Naive B cell (primary cell): ENCODE results near the gene COX7A2. TPM values are rescaled to one million over a fixed set of nuclear protein-coding genes. Genes with fewer than 3 reads are reported as not detected.
A peak's percentile ranks its signal among the peaks of the same experiment; 100 is the strongest.

Experiments used
- ATAC-seq, 2 donors: fragments of 150-1000 bp; cut with Tn5 transposase; 2 replicates each; pipeline ENCODE4 v1.10.0; 2021; ENCODE audit warnings: low read depth in 2 of 2, mild to moderate bottlenecking in 2 of 2, moderate library complexity in 2 of 2
- DNase-seq: peaks from one replicate; pipeline ENCODE4 v3.0.0; 2022
- H3K27ac Mint-ChIP-seq, 6 donors: one replicate each; pipeline ENCODE4 v1.8.0; 2020 to 2022; ENCODE audit warnings: mild to moderate bottlenecking in 6 of 6, mixed read lengths in 6 of 6, moderate library complexity in 5 of 6, inconsistent platforms in 2 of 6
- H3K27me3 Mint-ChIP-seq, 3 donors: one replicate each; pipeline ENCODE4 v1.8.0; 2021 to 2022; ENCODE audit warnings: mixed read lengths in 3 of 3, mild to moderate bottlenecking in 1 of 3
- H3K36me3 Mint-ChIP-seq, 2 donors: one replicate each; pipeline ENCODE4 v1.8.0; 2020 to 2022; ENCODE audit warnings: mixed read lengths in 2 of 2, inconsistent platforms in 1 of 2, mild to moderate bottlenecking in 1 of 2
- H3K4me1 Mint-ChIP-seq, 3 donors: one replicate each; pipeline ENCODE4 v1.8.0; 2020 to 2022; ENCODE audit warnings: mixed read lengths in 3 of 3, inconsistent platforms in 1 of 3, mild to moderate bottlenecking in 1 of 3, moderate library complexity in 1 of 3
- H3K4me3 Mint-ChIP-seq, 8 donors: one replicate each; pipeline ENCODE4 v1.8.0; 2020 to 2022; ENCODE audit warnings: mild to moderate bottlenecking in 8 of 8, mixed read lengths in 8 of 8, moderate library complexity in 8 of 8, inconsistent platforms in 2 of 8
- H3K9me3 Mint-ChIP-seq, 7 donors: one replicate each; pipeline ENCODE4 v1.8.0; 2020 to 2022; ENCODE audit warnings: mixed read lengths in 7 of 7, mild to moderate bottlenecking in 5 of 7, inconsistent platforms in 2 of 7, moderate library complexity in 1 of 7
- polyA plus RNA-seq, 6 donors: library from polyadenylated mRNA; unstranded; fragments of 300-500 nt; fragmentation: Illumina TruSeq; gene quantifications; one replicate each; pipeline ENCODE4 v1.2.3, GENCODE V29; 2021; ENCODE audit warnings: low read depth in 6 of 6

Gene COX7A2
- polyA plus RNA-seq, 6 donors from 2014 or later, result 776 to 1,084 (median 861) TPM

DNA sequence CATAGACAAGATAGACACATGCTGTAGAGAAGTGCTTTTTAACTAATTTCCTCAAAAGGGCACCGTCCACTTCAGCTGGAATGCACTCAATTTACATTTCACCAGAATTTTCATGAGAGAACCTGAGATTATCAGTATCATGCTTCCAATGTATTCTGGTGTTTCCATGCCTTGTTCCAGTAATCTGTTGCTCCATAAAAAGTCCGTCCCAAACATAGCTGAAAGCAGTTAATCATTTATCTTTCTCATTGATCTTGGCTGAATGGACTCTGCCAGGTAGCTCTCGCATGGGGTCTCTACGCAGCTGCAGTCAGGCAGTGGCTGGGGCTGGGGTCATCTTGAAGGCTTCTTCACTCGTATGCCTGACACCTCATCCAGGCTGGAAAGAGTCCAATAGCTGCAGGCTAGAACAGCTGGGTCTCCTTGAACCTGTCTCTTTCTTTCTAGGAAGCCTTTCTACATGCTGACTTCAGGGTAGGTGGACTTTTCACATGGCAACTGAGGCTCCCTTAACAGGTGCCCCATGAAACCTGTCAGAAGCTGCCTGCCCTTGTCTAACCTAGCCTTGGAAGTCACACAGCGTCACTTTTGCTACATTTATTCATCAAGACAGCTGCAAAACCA, 19.2 kb downstream of the COX7A2 start:
- DNase-seq (no peak), ATAC-seq (no peak)
- peaks cover 27 to 51% (median 50%) of the 10 kb centered on the region in 3 donors for H3K27me3 Mint-ChIP-seq
- no peaks in the 10 kb centered on the region for H3K4me1 Mint-ChIP-seq
- H3K4me3 Mint-ChIP-seq, result no peak overlapping the region
- no peak overlapping the region for H3K27ac Mint-ChIP-seq
- H3K9me3 Mint-ChIP-seq, result no peaks in the 10 kb centered on the region
- no peaks in the 10 kb centered on the region for H3K36me3 Mint-ChIP-seq

DNA sequence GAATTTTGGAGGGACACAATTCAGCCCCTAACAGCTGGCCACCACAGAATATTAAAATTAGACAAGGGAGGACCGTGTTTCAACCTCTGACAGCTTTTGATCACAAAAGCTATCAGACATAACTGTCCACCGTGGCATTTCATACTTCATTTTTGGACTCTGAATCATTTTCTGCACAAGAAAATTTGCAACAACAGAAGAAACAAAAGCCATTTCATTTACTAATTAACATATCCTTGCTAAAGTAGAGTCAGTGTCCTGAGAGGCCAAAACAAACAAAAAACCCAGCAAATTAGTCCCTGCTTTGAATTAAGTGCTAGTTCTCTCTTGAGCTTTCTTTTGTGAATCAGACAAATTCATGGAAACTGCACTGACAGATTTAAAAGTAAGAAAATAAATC, 20.2 kb downstream of the COX7A2 start:
- H3K36me3 Mint-ChIP-seq, result no peaks in the 10 kb centered on the region
- ATAC-seq (no peak), DNase-seq (no peak)
- H3K4me1 Mint-ChIP-seq, result no peaks in the 10 kb centered on the region
- no peak overlapping the region for H3K4me3 Mint-ChIP-seq
- peaks cover 27 to 57% (median 56%) of the 10 kb centered on the region in 3 donors for H3K27me3 Mint-ChIP-seq
- no peaks in the 10 kb centered on the region for H3K9me3 Mint-ChIP-seq
- H3K27ac Mint-ChIP-seq, result no peak overlapping the region

DNA sequence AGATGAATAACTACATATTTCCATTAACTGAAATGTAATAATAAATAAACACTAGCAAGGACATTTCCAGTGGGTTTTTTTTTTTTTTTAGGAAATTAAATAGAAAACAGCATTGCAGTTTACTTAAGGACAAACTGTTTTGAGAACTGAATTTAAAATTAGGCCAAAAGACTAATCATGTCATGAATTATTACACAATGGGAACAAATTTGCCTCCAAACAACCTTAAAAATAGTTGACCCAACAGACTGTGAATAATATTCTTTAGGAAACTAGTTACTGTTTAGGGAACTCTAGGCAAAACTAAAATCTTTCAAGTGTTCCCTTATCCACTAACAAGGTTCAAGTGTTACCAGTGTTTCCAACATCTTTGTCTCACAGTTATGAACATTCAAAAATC, 21.3 kb downstream of the COX7A2 start:
- peaks cover 20 to 61% (median 59%) of the 10 kb centered on the region in 3 donors for H3K27me3 Mint-ChIP-seq
- H3K36me3 Mint-ChIP-seq, result no peaks in the 10 kb centered on the region
- no peaks in the 10 kb centered on the region for H3K9me3 Mint-ChIP-seq
- no peaks in the 10 kb centered on the region for H3K4me1 Mint-ChIP-seq
- ATAC-seq, result no peak
- no peak overlapping the region for H3K4me3 Mint-ChIP-seq
- no peak for DNase-seq
- H3K27ac Mint-ChIP-seq, result no peak overlapping the region

DNA sequence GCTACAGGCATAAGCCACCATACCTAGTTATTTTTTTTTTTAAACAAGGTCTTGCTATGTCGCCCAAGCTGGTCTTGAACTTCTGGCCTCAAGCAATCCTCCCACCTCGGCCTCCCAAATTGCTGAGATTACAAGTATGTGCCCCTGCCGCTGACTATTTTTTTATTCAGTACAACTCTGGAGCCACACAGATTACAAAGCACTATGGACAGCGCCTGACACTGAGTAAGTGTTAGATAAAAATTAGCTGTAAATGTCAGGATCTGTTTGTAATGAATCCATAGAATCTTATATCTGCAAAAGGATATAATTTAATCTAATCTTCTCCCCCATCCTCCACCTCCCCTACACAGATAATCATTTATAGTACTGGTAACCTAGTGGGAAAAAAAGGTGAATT, 22.5 kb downstream of the COX7A2 start:
- ATAC-seq, result no peak

DNA sequence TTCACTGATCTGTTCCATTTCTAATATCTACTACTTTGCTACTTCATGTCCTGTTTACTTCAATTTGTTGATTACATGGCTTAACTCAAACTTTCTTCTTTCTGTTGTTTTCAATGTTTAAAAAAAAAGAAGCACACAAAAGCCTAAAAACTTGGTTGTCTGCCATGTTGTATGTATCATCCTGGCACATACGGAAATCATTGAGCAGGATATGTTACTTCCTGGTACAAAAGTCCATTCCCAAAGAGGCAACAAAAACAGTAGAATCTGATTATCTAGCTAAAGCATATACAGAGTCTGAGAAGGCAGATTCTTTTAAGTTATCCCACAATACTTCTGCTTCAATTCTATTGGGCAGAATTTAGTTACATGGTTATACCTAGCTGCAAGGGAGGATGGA, 23.2 kb downstream of the COX7A2 start:
- no peaks in the 10 kb centered on the region for H3K36me3 Mint-ChIP-seq
- H3K27me3 Mint-ChIP-seq, result peaks cover 25 to 75% (median 71%) of the 10 kb centered on the region in 3 donors
- H3K9me3 Mint-ChIP-seq, result no peaks in the 10 kb centered on the region
- H3K4me1 Mint-ChIP-seq, result no peaks in the 10 kb centered on the region
- DNase-seq, result no peak
- H3K27ac Mint-ChIP-seq, result no peak overlapping the region
- ATAC-seq, result no peak
- H3K4me3 Mint-ChIP-seq, result no peak overlapping the region

More for the DNA sequence above, 22.5 kb downstream of the COX7A2 start:
- H3K9me3 Mint-ChIP-seq, result no peaks in the 10 kb centered on the region
- no peak overlapping the region for H3K4me3 Mint-ChIP-seq
- H3K27ac Mint-ChIP-seq, result no peak overlapping the region
- H3K36me3 Mint-ChIP-seq, result no peaks in the 10 kb centered on the region
- no peak for DNase-seq
- peaks cover 20 to 68% (median 65%) of the 10 kb centered on the region in 3 donors for H3K27me3 Mint-ChIP-seq
- H3K4me1 Mint-ChIP-seq, result no peaks in the 10 kb centered on the region

DNA sequence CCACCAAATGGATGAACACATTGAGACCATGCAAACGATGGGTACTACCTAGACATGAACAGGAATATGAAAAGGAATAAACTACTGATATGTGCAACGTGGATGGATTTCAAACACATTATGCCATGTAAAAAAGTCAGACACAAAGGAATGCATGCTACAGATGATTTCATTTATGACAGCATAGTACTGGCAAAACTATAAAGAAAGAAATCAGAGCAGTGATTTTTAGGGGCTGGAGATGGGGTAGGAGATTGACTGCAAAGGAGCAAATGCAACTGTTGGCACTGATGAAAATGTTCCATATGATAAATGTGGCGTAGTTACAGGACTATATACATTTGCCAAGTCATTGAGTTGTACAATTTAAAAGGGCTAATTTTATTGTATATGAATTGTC, 24.3 kb downstream of the COX7A2 start:
- H3K4me3 Mint-ChIP-seq, result no peak overlapping the region

GRCh38 chr6:75217193-75217592, 26.4 kb downstream of the COX7A2 start:
- DNase-seq, result no peak
- no peaks in the 10 kb centered on the region for H3K9me3 Mint-ChIP-seq
- no peak for ATAC-seq
- no peaks in the 10 kb centered on the region for H3K4me1 Mint-ChIP-seq
- H3K27ac Mint-ChIP-seq, result no peak overlapping the region
- H3K36me3 Mint-ChIP-seq, result no peaks in the 10 kb centered on the region
- no peak overlapping the region for H3K4me3 Mint-ChIP-seq
- peaks cover 13 to 51% (median 49%) of the 10 kb centered on the region in 3 donors for H3K27me3 Mint-ChIP-seq

More for the DNA sequence above, 24.3 kb downstream of the COX7A2 start:
- Mint-ChIP-seq H3K36me3 (no peaks in the 10 kb centered on the region), H3K4me1 (no peaks in the 10 kb centered on the region), H3K9me3 (no peaks in the 10 kb centered on the region), H3K27me3 (peaks cover 17 to 65% (median 60%) of the 10 kb centered on the region in 3 donors), H3K27ac (no peak overlapping the region)
- no peak for DNase-seq
- no peak for ATAC-seq

GRCh38 chr6:75215291-75215690, 28.3 kb downstream of the COX7A2 start:
- Mint-ChIP-seq H3K4me1 (no peaks in the 10 kb centered on the region), H3K27me3 (peaks cover 24 to 64% (median 58%) of the 10 kb centered on the region in 3 donors), H3K36me3 (no peaks in the 10 kb centered on the region), H3K4me3 (no peak overlapping the region), H3K9me3 (no peaks in the 10 kb centered on the region), H3K27ac (no peak overlapping the region)
- ATAC-seq (no peak), DNase-seq (no peak)

GRCh38 chr6:75213732-75214131, 29.9 kb downstream of the COX7A2 start:
- H3K4me3 Mint-ChIP-seq, result no peak overlapping the region
- no peak for DNase-seq
- no peak for ATAC-seq
- H3K27ac Mint-ChIP-seq, result no peak overlapping the region
- peaks cover 5 to 6% (median 5%) of the 10 kb centered on the region in 3 donors for H3K4me1 Mint-ChIP-seq
- H3K9me3 Mint-ChIP-seq, result peaks cover 0 to 2% (median 0%) of the 10 kb centered on the region in 7 donors
- peaks cover 33 to 67% (median 62%) of the 10 kb centered on the region in 3 donors for H3K27me3 Mint-ChIP-seq
- H3K36me3 Mint-ChIP-seq, result no peaks in the 10 kb centered on the region

DNA sequence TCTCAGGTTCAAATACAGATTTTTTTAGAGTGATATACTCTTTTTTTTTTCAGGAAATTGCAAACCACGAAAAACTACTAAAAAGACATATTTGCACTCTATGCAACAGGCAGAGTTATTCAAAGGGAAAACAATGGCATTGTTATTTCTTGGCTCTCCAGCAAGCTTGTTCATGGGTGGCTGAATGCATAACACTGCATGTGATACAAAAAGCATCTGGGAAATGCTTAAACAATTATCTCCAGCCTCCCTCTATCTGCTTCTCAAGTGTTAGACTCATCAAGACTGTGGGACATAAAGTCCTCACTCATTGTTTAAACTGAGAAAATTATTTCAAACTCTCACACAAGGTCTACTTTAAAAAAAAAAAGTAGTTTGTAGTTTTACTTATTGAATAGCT, 30.5 kb downstream of the COX7A2 start:
- DNase-seq, result no peak
- no peak for ATAC-seq
- Mint-ChIP-seq H3K36me3 (no peaks in the 10 kb centered on the region), H3K4me1 (peaks cover 11 to 12% (median 11%) of the 10 kb centered on the region in 3 donors), H3K27me3 (peaks cover 39 to 69% (median 65%) of the 10 kb centered on the region in 3 donors), H3K4me3 (no peak overlapping the region), H3K27ac (no peak overlapping the region), H3K9me3 (peaks cover 0 to 2% (median 0%) of the 10 kb centered on the region in 7 donors)

- H3K4me3 Mint-ChIP-seq, result no peak overlapping the region
- no peak for ATAC-seq
- no peak overlapping the region for H3K27ac Mint-ChIP-seq
- H3K36me3 Mint-ChIP-seq, result peaks cover 0 to 7% of the 10 kb centered on the region in 2 donors
- no peak for DNase-seq
- peaks cover 0 to 2% (median 0%) of the 10 kb centered on the region in 7 donors for H3K9me3 Mint-ChIP-seq
- H3K27me3 Mint-ChIP-seq, result peaks cover 50 to 69% (median 65%) of the 10 kb centered on the region in 3 donors
- H3K4me1 Mint-ChIP-seq, result peaks cover 21 to 22% (median 22%) of the 10 kb centered on the region in 3 donors
These were observed 31.5 kb downstream of the COX7A2 start for GRCh38 chr6:75211920-75212590.

GRCh38 chr6:75210885-75211739, 32.5 kb downstream of the COX7A2 start:
- Mint-ChIP-seq H3K9me3 (peaks cover 0 to 2% (median 0%) of the 10 kb centered on the region in 7 donors), H3K36me3 (peaks cover 0 to 12% of the 10 kb centered on the region in 2 donors), H3K4me3 (no peak overlapping the region), H3K27ac (no peak overlapping the region), H3K4me1 (peaks cover 30 to 32% (median 30%) of the 10 kb centered on the region in 3 donors), H3K27me3 (peaks cover 58 to 71% (median 69%) of the 10 kb centered on the region in 3 donors)
- ATAC-seq (no peak), DNase-seq (peak; percentile 56)

DNA sequence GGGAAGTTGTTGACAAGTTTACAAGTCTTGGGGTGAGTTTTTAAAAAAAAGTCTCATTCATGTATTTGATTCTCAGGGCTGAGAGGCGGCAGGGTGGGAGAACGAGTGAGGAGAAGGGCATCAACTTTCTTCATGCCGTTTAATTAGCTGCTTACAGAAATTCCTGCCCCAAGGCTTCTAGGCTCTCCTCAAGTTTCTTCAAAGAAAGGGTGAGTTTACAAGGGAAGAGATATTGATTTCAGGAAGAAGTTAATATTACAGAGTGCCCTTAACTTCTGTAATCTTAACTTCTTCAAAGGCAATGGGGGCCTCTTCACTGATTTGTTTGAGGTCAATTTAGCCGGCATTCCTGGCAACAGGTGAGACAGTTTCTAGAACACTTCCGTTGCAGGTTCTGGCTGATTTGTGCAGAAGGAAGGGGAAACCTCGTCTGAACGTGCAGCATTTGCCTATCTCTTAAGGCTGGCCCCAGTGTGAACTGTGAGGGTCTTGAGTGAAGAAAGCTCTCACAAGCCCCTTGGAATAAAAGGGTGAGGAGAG, 34.3 kb downstream of the COX7A2 start:
- DNase-seq (no peak), ATAC-seq (no peak)
- H3K27ac Mint-ChIP-seq, result peak overlapping the region in 3 of 6 donors; percentile 13 to 64 (median 63)
- peaks cover 65 to 81% (median 79%) of the 10 kb centered on the region in 3 donors for H3K27me3 Mint-ChIP-seq
- H3K4me3 Mint-ChIP-seq, result peak overlapping the region in 5 of 8 donors; percentile 72 to 91 (median 76)
- H3K9me3 Mint-ChIP-seq, result peaks cover 0 to 2% (median 0%) of the 10 kb centered on the region in 7 donors
- H3K36me3 Mint-ChIP-seq, result peaks cover 0 to 12% of the 10 kb centered on the region in 2 donors
- peaks cover 44 to 50% (median 49%) of the 10 kb centered on the region in 3 donors for H3K4me1 Mint-ChIP-seq
